Neuronal stem cell (in vitro differentiated cells): ENCODE data around the gene PPIA.

Experiments
- DNase-seq: peaks from one replicate; pipeline ENCODE4 v3.0.0-alpha.2; 2013; ENCODE audit warnings: low spot score
- H2AFZ ChIP-seq: one replicate; pipeline ENCODE4 v1.6.1; 2013; ENCODE audit warnings: mild to moderate bottlenecking, low read length, inconsistent platforms
- H2AK5ac ChIP-seq: 2 replicates; pipeline ENCODE4 v1.6.1; 2013; ENCODE audit warnings: low read depth, mild to moderate bottlenecking, inconsistent platforms, low read length, moderate library complexity, mixed read lengths
- H2BK120ac ChIP-seq: 2 replicates; pipeline ENCODE4 v1.6.1; 2013; ENCODE audit warnings: low read depth, mild to moderate bottlenecking, inconsistent platforms, low read length, moderate library complexity, mixed read lengths
- H2BK12ac ChIP-seq: one replicate; pipeline ENCODE4 v1.6.1; 2013; ENCODE audit warnings: low read length, inconsistent platforms
- H2BK15ac ChIP-seq: 2 replicates; pipeline ENCODE4 v1.6.1; 2013; ENCODE audit warnings: mild to moderate bottlenecking, low read length, inconsistent platforms, mixed read lengths
- H2BK5ac ChIP-seq: one replicate; pipeline ENCODE4 v1.6.1; 2013; ENCODE audit warnings: inconsistent platforms, mild to moderate bottlenecking, low read length, moderate library complexity
- H3K14ac ChIP-seq: one replicate; pipeline ENCODE4 v1.6.1; 2013; ENCODE audit warnings: low read length, inconsistent platforms
- H3K18ac ChIP-seq: 2 replicates; pipeline ENCODE4 v1.6.1; 2013; ENCODE audit warnings: low read length, inconsistent platforms
- H3K23ac ChIP-seq: 2 replicates; pipeline ENCODE4 v1.6.1; 2013; ENCODE audit warnings: low read depth, mild to moderate bottlenecking, mixed read lengths, low read length, inconsistent platforms; ENCODE audit not compliant: poor library complexity
- H3K27ac ChIP-seq: replicated peaks from 3 replicates; pipeline ENCODE4 v1.5.1; 2013; ENCODE audit warnings: low read length, inconsistent platforms
- H3K27me3 ChIP-seq, 3 experiments: 2 replicates each; pipeline ENCODE4 v1.6.1; 2013; ENCODE audit warnings: low read length in 3 of 3, mild to moderate bottlenecking in 2 of 3, inconsistent platforms in 1 of 3, low read depth in 1 of 3, mixed read lengths in 1 of 3, moderate library complexity in 1 of 3; ENCODE audit not compliant: control insufficient read depth in 3 of 3, insufficient read depth in 3 of 3
- H3K36me3 ChIP-seq, 2 donors: replicated peaks in 1 of 2; 2 replicates each; pipeline ENCODE4 v1.6.1; 2013; ENCODE audit warnings: low read length in 2 of 2; ENCODE audit not compliant: control insufficient read depth in 2 of 2, insufficient read depth in 2 of 2
- H3K4ac ChIP-seq: 2 replicates; pipeline ENCODE4 v1.6.1; 2013; ENCODE audit warnings: inconsistent platforms, mild to moderate bottlenecking, low read length, moderate library complexity
- H3K4me1 ChIP-seq, 2 donors: 1 replicate in 1 of 2; 2 replicates in 1 of 2; pipeline ENCODE4 v1.6.1; 2013; ENCODE audit warnings: low read length in 2 of 2, low read depth in 1 of 2; ENCODE audit not compliant: control insufficient read depth in 2 of 2, insufficient read depth in 1 of 2
- H3K4me2 ChIP-seq: one replicate; pipeline ENCODE4 v1.6.1; 2013; ENCODE audit warnings: mild to moderate bottlenecking, low read length, inconsistent platforms; ENCODE audit not compliant: insufficient read depth, poor library complexity, severe bottlenecking
- H3K4me3 ChIP-seq, 2 donors: 2 replicates each; pipeline ENCODE4 v1.5.1; 2013; ENCODE audit warnings: low read length in 2 of 2, mild to moderate bottlenecking in 2 of 2, inconsistent platforms in 1 of 2, moderate library complexity in 1 of 2
- H3K79me1 ChIP-seq: one replicate; pipeline ENCODE4 v1.6.1; 2013; ENCODE audit warnings: low read depth, mild to moderate bottlenecking, inconsistent platforms, low read length, moderate library complexity
- H3K9ac ChIP-seq: one replicate; pipeline ENCODE4 v1.6.1; 2013; ENCODE audit warnings: mild to moderate bottlenecking, low read depth, low read length, inconsistent platforms; ENCODE audit not compliant: poor library complexity
- H3K9me3 ChIP-seq, 2 donors: replicated peaks in 1 of 2; 2 replicates each; pipeline versions ENCODE3 to v1.6.1; 2013; ENCODE audit warnings: low read length in 2 of 2, mild to moderate bottlenecking in 2 of 2, inconsistent platforms in 1 of 2, low read depth in 1 of 2, mixed read lengths in 1 of 2, moderate library complexity in 1 of 2; ENCODE audit not compliant: control insufficient read depth in 2 of 2, insufficient read depth in 1 of 2
- H4K8ac ChIP-seq: one replicate; pipeline ENCODE4 v1.6.1; 2013; ENCODE audit warnings: low read depth, mild to moderate bottlenecking, inconsistent platforms, low read length, moderate library complexity
- H4K91ac ChIP-seq: one replicate; pipeline ENCODE4 v1.6.1; 2013; ENCODE audit warnings: low read length, low read depth, mild to moderate bottlenecking, inconsistent platforms; ENCODE audit not compliant: poor library complexity
- WGBS, 2 donors: extraction: QIAGEN DNeasy Blood & Tissue Kit; methylation state at CpG; one replicate each; pipeline ENCODE4 v1.1.7; 2013; ENCODE audit warnings: missing lambda C conversion rate in 2 of 2, mixed read lengths in 1 of 2; ENCODE audit not compliant: insufficient read length in 2 of 2, insufficient replicate concordance in 1 of 2; ENCODE audit errors: extremely low coverage in 2 of 2; 5-methylcytosine and 5-hydroxymethylcytosine counted together

Gene PPIA

GRCh38 chr7:44757739-44758138 is 38.7 kb upstream of the PPIA start:
- H3K18ac ChIP-seq = no peak overlapping the region
- no peak overlapping the region for H3K23ac ChIP-seq
- no peak overlapping the region for H3K27ac ChIP-seq
- H3K4ac ChIP-seq = no peak overlapping the region
- no peak overlapping the region for H2AFZ ChIP-seq
- no peaks in the 10 kb centered on the region for H3K9me3 ChIP-seq
- H2BK12ac ChIP-seq = no peak overlapping the region
- H2BK15ac ChIP-seq = no peak overlapping the region
- no peaks in the 10 kb centered on the region for H3K27me3 ChIP-seq
- no peak overlapping the region for H3K4me3 ChIP-seq
- H4K8ac ChIP-seq = no peak overlapping the region
- H3K36me3 ChIP-seq = peaks cover 39 to 58% of the 10 kb centered on the region in 2 donors
- no CpG with 5 or more reads among the region's 7 CpGs for WGBS, 2 donors
- no peak overlapping the region for H3K14ac ChIP-seq
- peaks cover 0 to 6% of the 10 kb centered on the region in 2 donors for H3K4me1 ChIP-seq
- H2BK5ac ChIP-seq = no peak overlapping the region
- no peak overlapping the region for H2BK120ac ChIP-seq
- H2AK5ac ChIP-seq = no peak overlapping the region
- no peak overlapping the region for H3K9ac ChIP-seq
- H3K4me2 ChIP-seq = no peak overlapping the region
- H3K79me1 ChIP-seq = peaks cover 4% of the 10 kb centered on the region
- no peak overlapping the region for H4K91ac ChIP-seq
- DNase-seq = no peak

- peaks cover 0 to 6% of the 10 kb centered on the region in 2 donors for H3K4me1 ChIP-seq
These were observed 37.2 kb upstream of the PPIA start for GRCh38 chr7:44759246-44759645.

GRCh38 chr7:44760034-44760580 is 36.4 kb upstream of the PPIA start:
- no peak overlapping the region for H3K18ac ChIP-seq
- WGBS, 2 donors = no CpG with 5 or more reads among the region's 18 CpGs
- H4K8ac ChIP-seq = no peak overlapping the region
- no peak overlapping the region for H3K27ac ChIP-seq
- H3K9me3 ChIP-seq = no peaks in the 10 kb centered on the region
- H3K9ac ChIP-seq = peak overlapping the region; percentile 44
- H2AK5ac ChIP-seq = no peak overlapping the region
- no peak overlapping the region for H3K4ac ChIP-seq
- no peak overlapping the region for H2BK12ac ChIP-seq
- DNase-seq = no peak
- H3K79me1 ChIP-seq = peaks cover 4% of the 10 kb centered on the region
- H3K23ac ChIP-seq = peak overlapping the region; percentile 73
- H3K4me2 ChIP-seq = no peak overlapping the region
- H2AFZ ChIP-seq = no peak overlapping the region
- H2BK5ac ChIP-seq = peak overlapping the region; percentile 75
- H3K4me1 ChIP-seq = no peaks in the 10 kb centered on the region
- H4K91ac ChIP-seq = no peak overlapping the region
- no peak overlapping the region for H3K4me3 ChIP-seq
- H2BK15ac ChIP-seq = no peak overlapping the region
- peaks cover 60 to 81% of the 10 kb centered on the region in 2 donors for H3K36me3 ChIP-seq
- H3K27me3 ChIP-seq = no peaks in the 10 kb centered on the region
- H2BK120ac ChIP-seq = no peak overlapping the region
- no peak overlapping the region for H3K14ac ChIP-seq

More at GRCh38 chr7:44759246-44759645, 37.2 kb upstream of the PPIA start:
- no CpG with 5 or more reads among the region's 9 CpGs for WGBS, 2 donors
- DNase-seq = no peak
- no peak overlapping the region for H3K14ac ChIP-seq
- H3K27ac ChIP-seq = no peak overlapping the region
- H3K9ac ChIP-seq = peak overlapping the region; percentile 12
- no peak overlapping the region for H2AK5ac ChIP-seq
- no peak overlapping the region for H3K23ac ChIP-seq
- no peak overlapping the region for H2BK120ac ChIP-seq
- H3K79me1 ChIP-seq = peaks cover 4% of the 10 kb centered on the region
- no peak overlapping the region for H2BK5ac ChIP-seq
- no peak overlapping the region for H4K91ac ChIP-seq
- H3K4me3 ChIP-seq = no peak overlapping the region
- H2AFZ ChIP-seq = no peak overlapping the region
- no peak overlapping the region for H3K18ac ChIP-seq
- no peak overlapping the region for H2BK12ac ChIP-seq
- no peaks in the 10 kb centered on the region for H3K27me3 ChIP-seq
- H3K4ac ChIP-seq = no peak overlapping the region
- H3K4me2 ChIP-seq = no peak overlapping the region
- peaks cover 51 to 73% of the 10 kb centered on the region in 2 donors for H3K36me3 ChIP-seq
- H4K8ac ChIP-seq = no peak overlapping the region
- H2BK15ac ChIP-seq = no peak overlapping the region
- H3K9me3 ChIP-seq = no peaks in the 10 kb centered on the region

- WGBS, 2 donors = no CpG with 5 or more reads among the region's 48 CpGs
- Histone ChIP-seq H2AFZ (no peak overlapping the region), H4K8ac (no peak overlapping the region), H3K27ac (no peak overlapping the region), H3K14ac (no peak overlapping the region), H3K18ac (peak overlapping the region; percentile 28), H2AK5ac (no peak overlapping the region), H3K4me1 (no peaks in the 10 kb centered on the region), H4K91ac (no peak overlapping the region), H3K4ac (no peak overlapping the region), H2BK15ac (no peak overlapping the region), H2BK12ac (no peak overlapping the region), H3K4me3 (no peak overlapping the region), H3K9ac (peak overlapping the region; percentile 44), H3K79me1 (peaks cover 2% of the 10 kb centered on the region), H3K9me3 (no peaks in the 10 kb centered on the region), H3K4me2 (no peak overlapping the region), H3K36me3 (peaks cover 68 to 91% of the 10 kb centered on the region in 2 donors), H2BK5ac (peak overlapping the region; percentile 87), H2BK120ac (no peak overlapping the region), H3K27me3 (no peaks in the 10 kb centered on the region), H3K23ac (peak overlapping the region; percentile 93)
- no peak for DNase-seq
These were observed 35.0 kb upstream of the PPIA start for GRCh38 chr7:44761207-44762161.
